Tibial nerve (tissue), 4 donors: Measurements from ENCODE around the gene ODAD3.

ENCODE experiments used
- CTCF ChIP-seq, 5 experiments: fragments of 200-600 bp in 3 of 5; fragments of 450-650 bp in 2 of 5; sonication (generic) in 3 of 5; IDR thresholded peaks; one replicate each; pipeline ENCODE4 v1.5.1; 2016 to 2019; ENCODE audit warnings: antibody characterized with exemption in 5 of 5, mild to moderate bottlenecking in 3 of 5, moderate library complexity in 2 of 5
- EP300 ChIP-seq, 2 donors: sonication (generic); formaldehyde crosslinking; IDR thresholded peaks; one replicate each; pipeline ENCODE4 v1.6.1; 2017; ENCODE audit warnings: antibody characterized with exemption in 2 of 2, mild to moderate bottlenecking in 1 of 2
- POLR2A ChIP-seq, 2 donors: fragments of 450-650 bp; IDR thresholded peaks; one replicate each; pipeline ENCODE4 v1.6.1; 2017; ENCODE audit warnings: antibody characterized with exemption in 2 of 2, mild to moderate bottlenecking in 2 of 2, moderate library complexity in 2 of 2

GRCh38 chr19:11457831-11458230 lies 22.9 kb upstream of the ODAD3 start:
- TF ChIP-seq CTCF (IDR thresholded peaks at IDR 0.05) (no peak), EP300 (IDR thresholded peaks at IDR 0.05) (no peak), POLR2A (IDR thresholded peaks at IDR 0.05) (no peak)
